ENCODE results near the gene HNRNPLL.

The HNRNPLL gene

GRCh38 chr2:38515155-38516074, 87.3 kb downstream of the HNRNPLL start:
- H3K27ac ChIP-seq = peak overlapping the region in 18 of 21 experiments; percentile 37 to 86 (median 71)
- H3K4me3 ChIP-seq = peak overlapping the region in 1 of 7 experiments; percentile 3

GRCh38 chr2:38514603-38515154, 88.0 kb downstream of the HNRNPLL start:
- H3K4me3 ChIP-seq = no peak overlapping the region
- peak overlapping the region in 7 of 21 experiments; percentile 10 to 86 (median 62) for H3K27ac ChIP-seq

GRCh38 chr2:38512211-38512610, 90.5 kb downstream of the HNRNPLL start:
- H3K27ac ChIP-seq = no peak overlapping the region
- no peak overlapping the region for H3K4me3 ChIP-seq

All from skin epidermis (tissue), 12 donors.